GM12875 (cell line): ENCODE measurements around the gene TTC13.

ENCODE experiments used
- H3K4me3 ChIP-seq: one replicate; pipeline ENCODE4 v1.5.1; 2011; ENCODE audit warnings: low read depth, low read length, control low read depth
- CTCF ChIP-seq: IDR thresholded peaks from 2 replicates; pipeline ENCODE4 v1.5.1; 2011; ENCODE audit warnings: low read depth, mild to moderate bottlenecking, control low read depth, inconsistent platforms, low read length, moderate library complexity, borderline replicate concordance; ENCODE audit not compliant: insufficient read depth

The TTC13 gene

GRCh38 chr1:230948903-230949302 is 29.8 kb downstream of the TTC13 start:
- TF ChIP-seq CTCF = no peak
- no peak overlapping the region for H3K4me3 ChIP-seq

GRCh38 chr1:230948301-230948700 is 30.4 kb downstream of the TTC13 start:
- no peak for TF ChIP-seq CTCF
- H3K4me3 ChIP-seq = no peak overlapping the region

DNA sequence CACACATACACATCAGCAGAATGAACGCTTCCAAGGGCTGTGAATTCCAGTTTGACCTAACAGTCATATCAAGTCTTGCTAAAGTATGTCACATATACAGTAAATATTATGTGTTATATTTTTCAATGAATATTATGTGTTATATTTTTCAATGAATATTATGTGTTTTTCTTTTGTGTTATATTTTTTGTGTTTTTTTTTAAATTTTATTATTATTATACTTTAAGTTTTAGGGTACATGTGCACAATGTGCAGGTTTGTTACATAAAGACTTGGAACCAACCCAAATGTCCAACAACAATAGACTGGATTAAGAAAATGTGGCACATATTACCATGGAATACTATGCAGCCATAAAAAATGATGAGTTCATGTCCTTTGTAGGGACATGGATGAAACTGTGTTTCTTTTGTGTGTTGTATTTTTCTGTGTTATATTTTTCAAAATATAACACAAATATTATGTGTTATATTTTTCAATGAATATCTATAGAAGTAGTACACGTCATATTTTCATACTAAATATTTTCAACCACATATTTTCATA is 35.5 kb downstream of the TTC13 start:
- H3K4me3 ChIP-seq = no peak overlapping the region
- TF ChIP-seq CTCF = no peak

- no peak for TF ChIP-seq CTCF
- H3K4me3 ChIP-seq = no peak overlapping the region
Observed at GRCh38 chr1:230940848-230941247, 37.8 kb downstream of the TTC13 start.

- TF ChIP-seq CTCF = no peak
- no peak overlapping the region for H3K4me3 ChIP-seq
Observed at GRCh38 chr1:230939806-230940489, 38.7 kb downstream of the TTC13 start.

GRCh38 chr1:230938924-230939368 is 39.7 kb downstream of the TTC13 start:
- no peak for TF ChIP-seq CTCF
- H3K4me3 ChIP-seq = no peak overlapping the region

DNA sequence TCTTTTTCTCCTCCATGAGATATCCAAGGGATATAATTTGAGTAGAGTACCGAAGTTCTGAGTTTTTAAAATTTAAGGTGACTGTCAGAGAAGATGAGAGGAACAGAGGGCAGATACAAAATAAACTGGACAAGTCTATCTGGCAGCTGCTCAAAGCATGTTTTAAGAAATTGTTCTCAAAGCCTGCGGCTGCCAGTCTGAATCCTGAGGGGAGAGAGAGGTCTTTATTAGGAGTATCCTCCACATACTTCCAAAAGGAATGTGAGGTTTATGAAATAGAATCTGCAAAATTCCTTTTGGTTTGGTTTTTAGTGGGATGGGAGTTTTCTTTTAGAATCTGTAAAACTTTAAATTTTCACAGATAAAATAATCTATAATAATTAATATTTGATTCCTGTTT is 41.3 kb downstream of the TTC13 start:
- no peak overlapping the region for H3K4me3 ChIP-seq
- no peak for TF ChIP-seq CTCF
